Activated naive CD8-positive, alpha-beta T cell treated with anti-CD3 and anti-CD28 coated beads, Interleukin-2, amount 10 ng/mL, durations not matched to agents 7 days and 5 days (primary cell): ENCODE results near the gene NSUN7. TPM values are rescaled to one million over a fixed set of nuclear protein-coding genes. Genes with fewer than 3 reads are reported as not detected.

Experiments used
- ATAC-seq: fragments of 150-1000 bp; cut with Tn5 transposase; one replicate; pipeline ENCODE4 v1.10.0; 2021; ENCODE audit warnings: low read depth, moderate library complexity
- POLR2A ChIA-PET: fragments of 350-600 bp; sonication (Branson Sonifier 250); formaldehyde crosslinking; loops from one replicate; lab custom pipeline; 2021; ENCODE audit warnings: antibody characterized with exemption; lab: Charles Lee
- DNase-seq: peaks from one replicate; pipeline ENCODE4 v3.0.0; 2021
- H3K27ac Mint-ChIP-seq: one replicate; pipeline ENCODE4 v1.8.0; 2022; ENCODE audit warnings: mild to moderate bottlenecking, mixed read lengths
- H3K27me3 Mint-ChIP-seq: one replicate; pipeline ENCODE4 v1.8.0; 2022; ENCODE audit warnings: mild to moderate bottlenecking, moderate library complexity, mixed read lengths
- H3K36me3 Mint-ChIP-seq: one replicate; pipeline ENCODE4 v1.8.0; 2021; ENCODE audit warnings: mild to moderate bottlenecking, mixed read lengths
- H3K4me1 Mint-ChIP-seq: one replicate; pipeline ENCODE4 v1.8.0; 2021; ENCODE audit warnings: mixed read lengths
- H3K4me3 Mint-ChIP-seq: one replicate; pipeline ENCODE4 v1.8.0; 2022; ENCODE audit warnings: mild to moderate bottlenecking, moderate library complexity, mixed read lengths
- H3K9me3 Mint-ChIP-seq: one replicate; pipeline ENCODE4 v1.8.0; 2021; ENCODE audit warnings: mixed read lengths
- total RNA-seq, 2 experiments: library from RNA; stranded (reverse); gene quantifications; one replicate each; pipeline ENCODE4 v1.2.3, GENCODE V29; 2021

The NSUN7 gene
- total RNA-seq, 2 experiments from 2014 or later = 0.25 to 0.34 TPM

DNA sequence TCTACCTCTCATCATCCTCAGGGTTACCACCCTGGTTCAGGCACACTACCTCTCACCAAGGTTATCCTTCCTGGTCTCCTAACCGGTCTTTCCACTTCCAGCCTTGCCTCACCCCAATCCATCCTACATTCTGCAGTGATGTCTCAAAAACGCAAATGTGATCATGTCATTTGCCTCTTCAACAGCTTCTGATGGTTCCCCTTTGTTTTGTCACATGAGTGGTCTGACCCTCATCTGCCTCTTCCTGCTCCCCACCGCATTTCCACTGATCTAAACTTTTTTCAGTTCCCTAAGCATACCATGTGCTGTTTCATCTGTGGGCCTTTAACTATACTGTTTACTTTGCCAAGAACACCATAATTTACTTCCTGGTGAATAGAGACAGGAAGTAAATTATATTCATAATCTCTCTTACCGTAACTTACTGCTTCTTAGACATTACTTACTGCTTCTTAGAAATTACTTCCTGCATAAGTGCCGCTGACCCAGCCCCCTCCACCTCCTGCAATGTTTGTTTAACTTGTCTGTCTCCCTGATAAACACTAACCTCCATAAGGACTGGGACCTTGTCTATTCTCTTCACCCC lies 27.1 kb upstream of the NSUN7 start:
- DNase-seq (no peak), ATAC-seq (peak; percentile 86)
- POLR2A ChIA-PET = interaction anchor here (0.9 to 1.0 kb wide), 2 partner anchors 10 to 665 kb away, joined by 3 to 4 read pairs; no protein-coding TSS in a partner anchor
- peaks cover 3% of the 10 kb centered on the region for H3K27me3 Mint-ChIP-seq
- H3K36me3 Mint-ChIP-seq = no peaks in the 10 kb centered on the region
- no peaks in the 10 kb centered on the region for H3K9me3 Mint-ChIP-seq
- H3K4me1 Mint-ChIP-seq = peaks cover 19% of the 10 kb centered on the region
- H3K27ac Mint-ChIP-seq = no peak overlapping the region
- H3K4me3 Mint-ChIP-seq = no peak overlapping the region

DNA sequence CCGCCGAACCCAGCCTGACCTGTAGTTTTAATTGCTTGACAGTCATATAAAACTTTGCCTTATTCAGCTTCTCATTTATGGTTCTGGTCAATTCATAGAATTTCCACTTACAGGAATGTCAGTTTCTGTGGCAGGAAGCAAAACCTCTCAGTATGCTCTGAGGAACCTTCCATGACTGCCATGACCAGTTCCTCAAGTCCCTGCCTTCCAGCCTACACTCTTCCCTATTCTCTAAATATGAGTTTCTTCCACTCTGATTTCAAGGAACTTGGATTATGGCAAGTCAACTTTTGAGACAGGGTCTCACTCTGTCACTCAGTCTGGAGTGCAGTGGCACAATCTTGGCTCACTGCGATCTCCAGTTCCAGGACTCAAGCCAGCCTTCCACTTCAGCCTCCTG lies 26.0 kb upstream of the NSUN7 start:
- DNase-seq (no peak), ATAC-seq (no peak)
- POLR2A ChIA-PET = interaction anchor here (1.7 kb wide), 1 partner anchor 667 kb away, joined by 5 read pairs; the partner anchor contains the start of gene N4BP2
- H3K4me3 Mint-ChIP-seq = peak overlapping the region; percentile 36
- H3K27ac Mint-ChIP-seq = no peak overlapping the region
- no peaks in the 10 kb centered on the region for H3K36me3 Mint-ChIP-seq
- no peaks in the 10 kb centered on the region for H3K9me3 Mint-ChIP-seq
- peaks cover 16% of the 10 kb centered on the region for H3K4me1 Mint-ChIP-seq
- peaks cover 5% of the 10 kb centered on the region for H3K27me3 Mint-ChIP-seq

DNA sequence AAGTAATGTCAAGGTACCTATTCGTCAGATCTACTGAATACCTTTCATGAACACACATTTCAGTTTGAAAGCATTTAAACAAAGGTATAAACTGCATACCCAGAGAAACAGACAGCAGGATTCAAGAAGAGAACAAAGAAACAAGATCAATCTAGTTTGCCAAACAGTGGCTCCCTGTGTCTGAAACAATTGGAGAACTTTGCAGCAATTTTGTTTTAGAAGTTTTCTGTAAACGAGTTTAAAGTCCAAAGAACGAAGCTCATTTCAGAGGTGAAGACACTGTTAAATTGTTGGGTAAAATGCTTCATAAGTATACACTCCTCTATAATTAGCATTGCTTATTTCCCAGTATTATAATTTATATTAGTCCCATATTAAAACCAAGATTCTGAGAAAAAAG lies 21.4 kb upstream of the NSUN7 start:
- no peak overlapping the region for H3K4me3 Mint-ChIP-seq
- POLR2A ChIA-PET = no interaction called here
- H3K4me1 Mint-ChIP-seq = peaks cover 30% of the 10 kb centered on the region
- H3K27me3 Mint-ChIP-seq = peaks cover 5% of the 10 kb centered on the region
- H3K27ac Mint-ChIP-seq = no peak overlapping the region
- DNase-seq (no peak), ATAC-seq (no peak)
- no peaks in the 10 kb centered on the region for H3K9me3 Mint-ChIP-seq
- no peaks in the 10 kb centered on the region for H3K36me3 Mint-ChIP-seq

DNA sequence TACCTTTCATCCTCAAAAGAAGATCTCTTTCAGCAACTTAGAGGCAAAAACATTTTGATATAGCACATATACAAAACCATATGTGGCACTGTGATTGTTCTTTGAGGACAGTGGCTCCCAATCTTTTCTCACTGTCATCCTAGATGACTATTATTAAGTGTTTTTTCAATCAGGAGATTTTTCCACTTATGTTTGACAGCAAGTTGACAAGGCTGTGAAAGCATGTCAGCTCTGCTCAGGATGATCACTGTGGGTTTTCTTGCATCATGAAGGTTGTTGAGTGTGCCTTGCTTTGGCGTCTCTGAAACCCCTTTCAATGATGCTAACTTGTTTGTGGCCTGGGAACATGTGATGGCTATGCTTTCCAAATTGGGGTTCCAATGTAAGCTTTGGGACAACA lies 20.2 kb upstream of the NSUN7 start:
- POLR2A ChIA-PET = no interaction called here
- no peak overlapping the region for H3K27ac Mint-ChIP-seq
- DNase-seq (no peak), ATAC-seq (no peak)
- H3K4me3 Mint-ChIP-seq = no peak overlapping the region
- no peaks in the 10 kb centered on the region for H3K36me3 Mint-ChIP-seq
- no peaks in the 10 kb centered on the region for H3K9me3 Mint-ChIP-seq
- H3K27me3 Mint-ChIP-seq = peaks cover 5% of the 10 kb centered on the region
- H3K4me1 Mint-ChIP-seq = peaks cover 30% of the 10 kb centered on the region

DNA sequence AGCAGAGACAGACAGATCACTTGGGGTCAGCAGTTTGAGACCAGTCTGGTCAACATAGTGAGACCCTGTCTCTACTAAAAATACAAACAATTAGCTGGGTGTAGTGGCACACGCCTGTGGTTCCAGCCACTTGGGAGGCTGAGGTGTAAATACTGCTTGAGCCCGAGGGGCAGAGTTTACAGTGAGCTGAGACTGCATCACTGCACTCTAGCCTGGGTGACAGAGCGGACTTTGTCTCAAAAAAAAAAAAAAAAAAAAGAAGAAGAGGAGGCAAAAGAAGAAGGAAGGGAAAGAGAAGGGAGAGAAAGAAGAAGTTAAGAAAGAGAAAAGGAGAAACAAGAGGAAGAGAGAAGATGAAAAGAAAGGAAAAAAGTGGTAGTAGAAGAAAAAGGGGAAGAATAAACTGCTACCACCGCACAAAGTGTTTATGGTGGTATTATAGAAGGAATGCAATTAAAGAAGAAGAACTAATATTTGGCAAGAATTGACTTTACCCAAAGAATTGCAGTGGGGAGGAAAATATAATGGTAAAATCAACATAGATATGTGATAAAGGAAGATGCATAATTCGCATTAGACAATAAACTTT lies 19.6 kb upstream of the NSUN7 start:
- no peaks in the 10 kb centered on the region for H3K9me3 Mint-ChIP-seq
- no peak overlapping the region for H3K4me3 Mint-ChIP-seq
- POLR2A ChIA-PET = no interaction called here
- peak overlapping the region; percentile 1 for H3K27ac Mint-ChIP-seq
- H3K36me3 Mint-ChIP-seq = no peaks in the 10 kb centered on the region
- H3K4me1 Mint-ChIP-seq = peaks cover 30% of the 10 kb centered on the region
- DNase-seq (no peak), ATAC-seq (no peak)
- H3K27me3 Mint-ChIP-seq = peaks cover 5% of the 10 kb centered on the region

DNA sequence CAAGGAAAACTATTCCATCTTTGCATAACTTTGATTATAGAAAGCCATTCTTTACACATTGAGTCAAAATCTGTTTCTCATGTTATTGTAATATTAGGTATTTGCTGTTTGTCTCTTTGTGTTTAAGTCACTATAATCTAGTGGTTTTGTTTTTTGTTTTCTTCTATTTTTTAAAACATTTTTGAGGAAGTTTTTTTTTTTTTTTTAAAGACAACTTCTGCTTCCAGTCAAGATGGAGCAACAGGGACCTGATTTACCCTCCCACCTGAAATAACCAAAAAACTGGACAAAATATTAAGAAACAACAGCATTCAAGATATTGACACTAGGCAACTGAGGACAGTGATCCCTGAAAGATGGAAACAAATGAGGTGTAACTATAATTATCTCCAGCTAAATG lies 18.4 kb upstream of the NSUN7 start:
- DNase-seq (no peak), ATAC-seq (no peak)
- H3K4me1 Mint-ChIP-seq = peaks cover 31% of the 10 kb centered on the region
- H3K27me3 Mint-ChIP-seq = peaks cover 7% of the 10 kb centered on the region
- peak overlapping the region; percentile 41 for H3K4me3 Mint-ChIP-seq
- POLR2A ChIA-PET = interaction anchor here (0.8 to 1.2 kb wide), 2 partner anchors 240 to 675 kb away, joined by 3 to 10 read pairs; partner anchors contain the start of gene N4BP2
- no peaks in the 10 kb centered on the region for H3K9me3 Mint-ChIP-seq
- H3K27ac Mint-ChIP-seq = peak overlapping the region; percentile 77
- H3K36me3 Mint-ChIP-seq = no peaks in the 10 kb centered on the region

DNA sequence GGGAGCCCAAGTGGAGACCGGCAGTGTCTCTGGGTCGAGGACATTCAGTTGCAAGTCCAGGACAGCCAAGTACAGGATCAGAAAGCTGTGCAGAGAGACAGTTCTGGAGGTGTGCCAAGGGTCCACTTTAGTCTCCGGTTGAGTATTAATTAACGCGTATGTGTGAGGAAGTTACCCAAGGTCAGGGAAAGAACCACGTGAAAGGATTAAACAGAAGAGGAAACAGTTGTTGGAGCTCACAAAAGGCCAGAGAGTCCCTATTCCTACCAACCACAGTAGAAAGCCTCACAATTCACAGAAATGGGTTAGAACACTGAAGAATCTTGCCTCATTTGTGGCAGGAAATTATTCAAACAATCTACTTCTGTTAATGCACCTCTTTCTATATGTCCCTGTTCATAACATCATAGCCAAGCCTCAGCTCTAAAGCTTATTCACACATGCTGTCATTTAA lies 17.9 kb upstream of the NSUN7 start:
- peak; percentile 80 for ATAC-seq
- H3K4me1 Mint-ChIP-seq = peaks cover 31% of the 10 kb centered on the region
- DNase-seq = no peak
- H3K4me3 Mint-ChIP-seq = peak overlapping the region; percentile 41
- peak overlapping the region; percentile 77 for H3K27ac Mint-ChIP-seq
- H3K27me3 Mint-ChIP-seq = peaks cover 7% of the 10 kb centered on the region
- no peaks in the 10 kb centered on the region for H3K36me3 Mint-ChIP-seq
- no peaks in the 10 kb centered on the region for H3K9me3 Mint-ChIP-seq
- POLR2A ChIA-PET = interaction anchor here (0.8 to 1.2 kb wide), 3 partner anchors 9 to 675 kb away, joined by 3 to 10 read pairs (median 4); partner anchors contain the start of gene N4BP2

DNA sequence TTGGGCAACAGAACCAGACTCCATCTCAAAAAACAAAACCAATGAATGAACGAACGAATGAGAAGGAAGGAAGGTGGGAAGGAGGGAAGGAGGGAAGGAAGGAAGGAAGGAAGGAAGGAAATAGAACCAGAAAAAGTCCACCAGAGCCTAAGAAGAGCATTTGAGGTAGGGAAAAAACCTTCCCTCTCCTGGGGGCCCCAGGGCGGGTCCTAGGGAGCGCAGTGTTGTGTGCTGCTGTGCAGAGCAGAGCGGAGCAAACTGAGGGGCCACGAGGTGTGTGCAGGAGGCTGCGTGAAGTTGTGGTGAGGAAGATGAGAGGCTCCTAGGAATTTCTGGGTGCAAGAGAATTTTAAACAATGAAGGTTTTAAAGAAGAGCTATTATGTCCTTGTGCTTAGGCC lies 16.0 kb upstream of the NSUN7 start:
- Mint-ChIP-seq H3K4me3 (no peak overlapping the region), H3K36me3 (no peaks in the 10 kb centered on the region), H3K27ac (peak overlapping the region; percentile 43), H3K4me1 (peaks cover 31% of the 10 kb centered on the region), H3K9me3 (no peaks in the 10 kb centered on the region), H3K27me3 (peaks cover 13% of the 10 kb centered on the region)
- ATAC-seq = no peak
- DNase-seq = no peak
- POLR2A ChIA-PET = interaction anchor here (0.7 kb wide), 1 partner anchor 164 kb away, joined by 3 read pairs; no protein-coding TSS in a partner anchor

DNA sequence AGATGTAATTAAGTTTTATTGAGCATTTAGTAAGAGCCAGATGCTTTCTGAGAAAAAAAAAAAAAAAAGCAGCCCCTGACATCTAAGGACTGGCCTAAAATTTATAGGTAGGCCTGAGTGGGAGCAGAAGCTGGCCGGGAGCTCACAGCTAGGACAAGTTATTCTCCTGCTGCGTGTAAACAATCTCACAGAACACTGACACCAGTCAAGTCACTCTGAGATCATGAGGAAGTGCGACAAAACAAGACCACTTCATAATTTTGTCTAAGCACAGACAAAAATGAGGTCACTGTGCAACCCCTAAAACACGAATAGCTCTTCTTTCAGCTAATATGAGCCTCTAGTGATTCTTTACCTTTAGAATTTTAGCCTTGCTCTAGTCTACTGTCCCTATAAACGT lies 15.3 kb upstream of the NSUN7 start:
- POLR2A ChIA-PET = interaction anchor here (0.7 to 1.1 kb wide), 2 partner anchors 163 to 679 kb away, joined by 3 read pairs; no protein-coding TSS in a partner anchor
- H3K9me3 Mint-ChIP-seq = no peaks in the 10 kb centered on the region
- H3K36me3 Mint-ChIP-seq = no peaks in the 10 kb centered on the region
- peaks cover 31% of the 10 kb centered on the region for H3K4me1 Mint-ChIP-seq
- peak overlapping the region; percentile 1 for H3K27ac Mint-ChIP-seq
- no peak for DNase-seq
- ATAC-seq = no peak
- H3K27me3 Mint-ChIP-seq = peaks cover 13% of the 10 kb centered on the region
- no peak overlapping the region for H3K4me3 Mint-ChIP-seq

DNA sequence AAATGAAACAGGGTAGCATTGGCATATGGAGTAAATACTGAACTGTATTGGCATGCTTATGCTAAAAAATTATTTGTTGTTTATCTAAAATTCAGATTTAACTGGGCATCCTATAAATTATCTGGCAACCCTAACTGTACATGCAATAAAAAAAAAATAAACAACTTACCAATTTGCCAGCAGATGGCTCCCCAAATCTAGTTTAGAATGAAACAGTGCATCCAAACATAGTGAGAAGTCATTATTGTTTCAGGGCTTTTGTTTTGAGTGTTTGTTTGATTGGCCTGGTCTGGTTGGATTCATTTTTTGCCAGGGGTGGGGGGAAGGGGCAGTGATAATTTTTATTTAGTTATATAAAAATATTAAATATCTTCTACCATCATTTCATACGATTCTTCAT lies 12.8 kb upstream of the NSUN7 start:
- H3K36me3 Mint-ChIP-seq = no peaks in the 10 kb centered on the region
- no peak for ATAC-seq
- peaks cover 16% of the 10 kb centered on the region for H3K4me1 Mint-ChIP-seq
- H3K27me3 Mint-ChIP-seq = peaks cover 15% of the 10 kb centered on the region
- no peak overlapping the region for H3K4me3 Mint-ChIP-seq
- no peaks in the 10 kb centered on the region for H3K9me3 Mint-ChIP-seq
- no peak overlapping the region for H3K27ac Mint-ChIP-seq
- POLR2A ChIA-PET = no interaction called here
- DNase-seq = no peak

DNA sequence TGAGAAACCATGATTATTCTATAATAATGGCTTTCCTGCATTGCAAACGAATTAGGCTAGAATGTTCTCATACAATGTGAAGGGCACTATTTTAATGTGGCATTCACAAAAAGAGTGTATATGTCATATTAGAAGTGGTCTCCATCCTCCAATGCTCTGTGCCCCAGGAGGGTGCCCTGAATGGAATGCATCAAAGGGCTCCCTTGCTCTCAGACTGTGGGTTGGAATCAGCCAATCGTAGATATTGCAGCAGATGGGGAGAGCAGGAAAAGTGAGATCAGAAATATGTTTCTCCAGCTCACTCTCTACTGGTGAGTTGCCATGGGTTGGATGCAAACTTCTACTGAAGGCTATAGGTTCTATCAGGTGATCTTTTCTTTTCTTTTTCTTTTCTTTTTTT lies 11.9 kb upstream of the NSUN7 start:
- DNase-seq (no peak), ATAC-seq (no peak)
- Mint-ChIP-seq H3K36me3 (no peaks in the 10 kb centered on the region), H3K9me3 (no peaks in the 10 kb centered on the region), H3K4me3 (no peak overlapping the region), H3K4me1 (peaks cover 7% of the 10 kb centered on the region), H3K27ac (no peak overlapping the region), H3K27me3 (peaks cover 18% of the 10 kb centered on the region)
- POLR2A ChIA-PET = interaction anchor here (0.7 kb wide), 1 partner anchor 681 kb away, joined by 7 read pairs; the partner anchor contains the start of gene N4BP2

DNA sequence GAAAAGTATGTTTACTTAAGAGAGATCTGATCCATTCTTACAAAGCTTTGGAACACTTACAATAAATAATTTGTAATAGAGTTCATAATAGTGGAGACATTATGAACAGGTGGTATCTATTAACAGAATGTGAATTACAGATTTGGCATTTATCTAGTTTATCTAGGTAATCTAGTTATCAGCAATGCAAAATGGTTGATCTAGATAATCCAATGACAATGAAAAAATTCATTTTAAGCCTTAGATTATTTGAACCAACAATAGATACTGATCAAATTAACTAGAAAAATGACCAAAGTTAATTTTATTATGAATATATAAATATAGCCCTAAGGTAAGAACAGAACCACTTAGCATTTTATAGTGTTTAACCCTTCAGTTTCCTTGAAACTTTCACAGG lies 10.4 kb upstream of the NSUN7 start:
- Mint-ChIP-seq H3K36me3 (no peaks in the 10 kb centered on the region), H3K4me3 (no peak overlapping the region), H3K9me3 (no peaks in the 10 kb centered on the region), H3K27ac (no peak overlapping the region), H3K4me1 (peaks cover 2% of the 10 kb centered on the region), H3K27me3 (peaks cover 18% of the 10 kb centered on the region)
- ATAC-seq (no peak), DNase-seq (no peak)
- POLR2A ChIA-PET = no interaction called here

DNA sequence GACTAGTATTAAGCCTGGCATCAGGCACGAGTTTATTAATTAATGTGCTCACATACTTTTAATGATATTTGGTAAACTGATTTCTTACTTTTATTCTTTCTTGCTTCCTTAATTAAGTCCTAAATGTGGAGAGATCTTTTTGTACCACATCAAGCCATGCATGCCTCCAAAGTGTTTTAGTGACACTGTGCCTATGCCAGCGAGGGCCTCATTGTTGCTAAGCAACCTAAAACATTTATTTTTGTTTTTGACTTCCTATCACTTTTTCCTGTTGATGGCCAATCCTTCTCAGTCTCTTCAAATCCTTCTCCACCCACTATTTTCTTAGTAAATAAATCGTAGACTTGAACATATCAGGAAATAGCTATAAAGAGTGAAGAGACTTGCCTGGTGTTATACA lies 5.5 kb upstream of the NSUN7 start:
- no peak for ATAC-seq
- no peaks in the 10 kb centered on the region for H3K9me3 Mint-ChIP-seq
- H3K27me3 Mint-ChIP-seq = peaks cover 21% of the 10 kb centered on the region
- no peaks in the 10 kb centered on the region for H3K4me1 Mint-ChIP-seq
- POLR2A ChIA-PET = no interaction called here
- no peak overlapping the region for H3K4me3 Mint-ChIP-seq
- no peak for DNase-seq
- no peaks in the 10 kb centered on the region for H3K36me3 Mint-ChIP-seq
- no peak overlapping the region for H3K27ac Mint-ChIP-seq
